ENCODE results near the gene PNPLA7. TPM values are rescaled to one million over a fixed set of nuclear protein-coding genes. Genes with fewer than 3 reads are reported as not detected.

Gene PNPLA7
- total and polyA plus RNA-seq, 2 of the 13 experiments (the other 11 are each of a cell fraction or from before 2014, with no cell fraction given), result 0.42 to 1.5 TPM

GRCh38 chr9:137422604-137423513, 127.3 kb downstream of the PNPLA7 start, which contains the start of the genes EXD3 and NOXA1 (continued):
- TF ChIP-seq ZNF329 (CRISPR knock-in tag; IDR thresholded peaks at IDR 0.05; ENCODE audit: low read depth), result peak; percentile 58; the same call in 1 of the 2 replicates
- TF ChIP-seq ZNF704 (CRISPR knock-in tag; IDR thresholded peaks at IDR 0.05; ENCODE audit: borderline replicate concordance), result no peak
- TF ChIP-seq ZNF589 (CRISPR knock-in tag; conservative IDR thresholded peaks at IDR 0.05), result no peak
- TF ChIP-seq UBTF (CRISPR knock-in tag; IDR thresholded peaks at IDR 0.05), result peak; percentile 96
- TF ChIP-seq ZFX (CRISPR knock-in tag; IDR thresholded peaks at IDR 0.05; ENCODE audit: low read depth), result peak; percentile 88
- TF ChIP-seq ZHX2 (IDR thresholded peaks at IDR 0.05; ENCODE audit: low read depth), result peak; percentile 55
- no peak for TF ChIP-seq ZHX2 (CRISPR knock-in tag; IDR thresholded peaks at IDR 0.05; ENCODE audit: borderline replicate concordance)
- TF ChIP-seq PRDM10 (CRISPR knock-in tag; IDR thresholded peaks at IDR 0.05; ENCODE audit: low read depth), result 0 out of 2 replicates have a peak, but pooled peaks have one; percentile 42
- TF ChIP-seq ARID3A (IDR thresholded peaks at IDR 0.05; ENCODE audit: low read depth, low read length), result peak; percentile 71

Data from HepG2 (cell line).